NT2/D1 (cell line): ENCODE measurements around the gene TBC1D22A.

Experiments used
- YY1 ChIP-seq: IDR thresholded peaks from 2 replicates; pipeline ENCODE4 v1.6.1; 2011; ENCODE audit not compliant: insufficient read length, insufficient read depth
- ZNF274 ChIP-seq: IDR thresholded peaks from 2 replicates; pipeline ENCODE4 v1.6.1; 2011; ENCODE audit warnings: mild to moderate bottlenecking, low read depth, low read length

DNA sequence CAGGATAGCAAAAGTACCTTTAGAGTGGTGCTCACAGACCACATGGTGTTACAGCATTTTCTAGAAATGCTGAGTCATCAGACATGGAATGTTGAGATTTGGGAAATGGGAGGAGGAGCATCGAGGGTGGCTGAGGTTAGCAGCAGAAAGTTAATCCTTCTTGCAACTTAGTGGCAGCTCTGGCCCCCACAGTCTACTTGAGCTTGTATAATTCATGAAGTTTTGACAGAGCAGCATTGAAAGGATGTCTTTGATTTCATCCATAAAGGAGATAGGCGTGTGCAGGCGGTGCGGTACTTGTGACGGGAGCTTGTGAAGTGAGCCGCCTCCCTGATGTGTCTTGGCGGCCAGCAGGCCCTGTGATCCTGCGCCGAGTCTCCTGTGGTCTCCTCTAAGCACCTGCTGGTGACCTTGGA lies 330.5 kb downstream of the TBC1D22A start:
- TF ChIP-seq ZNF274 (no peak), YY1 (no peak)
